Heart left ventricle (tissue), 13 donors: ENCODE data around the gene WHAMM.

Experiments used
- CTCF ChIP-seq, 12 donors: fragments of 200-600 bp; sonication (generic) in 4 of 12; IDR thresholded peaks; one replicate each; pipeline versions ENCODE4 v1.5.0 to v1.8.0; 2018 to 2022; ENCODE audit warnings: antibody characterized with exemption in 12 of 12, mild to moderate bottlenecking in 5 of 12
- POLR2A ChIP-seq, 2 donors: fragments of 450-650 bp; IDR thresholded peaks; one replicate each; pipeline ENCODE4 v1.6.1; 2017; ENCODE audit warnings: antibody characterized with exemption in 2 of 2, mild to moderate bottlenecking in 2 of 2, moderate library complexity in 2 of 2
- donor health status: ischemic (EF 13 %, LVEDD 7.1; RV severe dilation, severe dysfunction).
- donor health status: DM: no; HTN: yes; CAD: no.
- donor health status: DM: no; HTN: no; CAD: no.
- donor health status: ischemic (EF 25% LVEDD 6.9; RV normal size, moderate dysfunction).
- donor health status: ischemic (EF 25% LVEDD 5.7; RV mildly dilated, moderate dysfunction).
- donor health status: ischemic (EF 35%, LVEDD 5.7; RV mildly dilated, moderate dysfunction).
- donor health status: nonischemic (EF 11% LVEDD 7.7; RV severe dilation, severe dysfunction).
- donor health status: DM: yes; HTN: yes; CAD: no.
- donor health status: PGD.
- donor health status: ischemic (EF 29% LVEDD 5.4; RV normal size, mild dysfunction).
- donor health status: nonischemic (EF 23%, LVEDD 6.1; RV moderate dilation, normal function).

GRCh38 chr15:82781349-82781748 lies 28.1 kb upstream of the WHAMM start:
- TF ChIP-seq POLR2A (IDR thresholded peaks at IDR 0.05), result no peak
- no peak for TF ChIP-seq CTCF (IDR thresholded peaks at IDR 0.05)
